Fibroblast of villous mesenchyme (primary cell): ENCODE data around the gene ADARB2. TPM values are rescaled to one million over a fixed set of nuclear protein-coding genes. Genes with fewer than 3 reads are reported as not detected.

Experiments
- DNase-seq: peaks from one replicate; pipeline ENCODE4 v3.0.0-alpha.2; 2010; ENCODE audit warnings: low read depth
- H3K4me3 ChIP-seq: 2 replicates; pipeline ENCODE4 v1.5.1; 2011; ENCODE audit warnings: low read depth, mild to moderate bottlenecking, low read length
- CTCF ChIP-seq: IDR thresholded peaks from 2 replicates; pipeline ENCODE4 v1.5.1; 2012; ENCODE audit warnings: low read depth, mild to moderate bottlenecking, low read length; ENCODE audit not compliant: insufficient read depth
- total RNA-seq: library from RNA; depleted of rRNA; stranded (reverse); fragments of >200 nt; gene quantifications from 2 replicates; pipeline ENCODE4 v1.2.3, GENCODE V29; 2012

The ADARB2 gene
- total RNA-seq, 1 donor, result not detected

- DNase-seq, result no peak
- no peak for TF ChIP-seq CTCF
- H3K4me3 ChIP-seq, result no peak overlapping the region
Measured at GRCh38 chr10:1406967-1407945, 330.1 kb downstream of the ADARB2 start.

DNA sequence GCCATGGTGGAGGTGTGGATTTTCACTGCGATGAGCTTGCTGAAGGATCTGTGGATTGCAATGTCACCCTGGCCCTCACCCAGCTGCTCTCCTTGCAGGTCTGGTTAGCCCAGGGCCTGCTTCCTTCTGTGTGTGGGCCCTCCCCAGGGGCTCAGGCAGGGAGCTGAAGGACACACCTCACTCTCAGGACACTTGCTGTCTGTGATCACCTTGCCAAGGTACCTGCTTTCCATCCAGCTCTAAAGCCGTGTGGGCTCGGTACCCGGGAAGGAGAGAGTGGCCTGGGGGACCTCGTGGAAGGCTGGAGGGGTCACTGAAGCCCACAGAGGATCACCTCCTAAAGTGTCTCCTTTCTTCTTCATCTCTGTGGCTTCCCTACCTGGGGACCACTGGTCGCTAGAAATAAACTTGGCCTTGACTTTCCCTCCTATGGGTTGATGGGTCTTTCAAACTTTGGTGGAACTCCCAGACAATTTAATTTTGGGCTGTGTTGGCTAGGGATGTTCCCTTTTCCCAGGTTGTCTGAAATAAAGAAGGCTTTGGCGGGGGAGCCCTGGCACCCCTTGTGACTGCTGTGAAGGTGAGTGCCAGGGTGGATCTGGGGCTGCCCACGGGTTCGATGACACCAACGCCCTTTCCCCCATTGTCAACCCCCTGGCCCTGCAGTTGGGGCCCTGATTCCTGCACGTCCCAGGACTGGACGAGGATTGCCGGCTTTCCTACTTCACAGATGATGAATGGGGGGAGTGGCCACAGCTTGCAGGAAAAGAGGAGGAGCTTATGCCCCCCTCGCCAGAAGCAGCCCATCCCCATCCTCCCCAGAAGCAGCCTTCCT lies 331.0 kb downstream of the ADARB2 start:
- no peak for DNase-seq
- TF ChIP-seq CTCF, result no peak
- H3K4me3 ChIP-seq, result no peak overlapping the region

GRCh38 chr10:1404323-1405260 lies 332.7 kb downstream of the ADARB2 start:
- no peak for TF ChIP-seq CTCF

DNA sequence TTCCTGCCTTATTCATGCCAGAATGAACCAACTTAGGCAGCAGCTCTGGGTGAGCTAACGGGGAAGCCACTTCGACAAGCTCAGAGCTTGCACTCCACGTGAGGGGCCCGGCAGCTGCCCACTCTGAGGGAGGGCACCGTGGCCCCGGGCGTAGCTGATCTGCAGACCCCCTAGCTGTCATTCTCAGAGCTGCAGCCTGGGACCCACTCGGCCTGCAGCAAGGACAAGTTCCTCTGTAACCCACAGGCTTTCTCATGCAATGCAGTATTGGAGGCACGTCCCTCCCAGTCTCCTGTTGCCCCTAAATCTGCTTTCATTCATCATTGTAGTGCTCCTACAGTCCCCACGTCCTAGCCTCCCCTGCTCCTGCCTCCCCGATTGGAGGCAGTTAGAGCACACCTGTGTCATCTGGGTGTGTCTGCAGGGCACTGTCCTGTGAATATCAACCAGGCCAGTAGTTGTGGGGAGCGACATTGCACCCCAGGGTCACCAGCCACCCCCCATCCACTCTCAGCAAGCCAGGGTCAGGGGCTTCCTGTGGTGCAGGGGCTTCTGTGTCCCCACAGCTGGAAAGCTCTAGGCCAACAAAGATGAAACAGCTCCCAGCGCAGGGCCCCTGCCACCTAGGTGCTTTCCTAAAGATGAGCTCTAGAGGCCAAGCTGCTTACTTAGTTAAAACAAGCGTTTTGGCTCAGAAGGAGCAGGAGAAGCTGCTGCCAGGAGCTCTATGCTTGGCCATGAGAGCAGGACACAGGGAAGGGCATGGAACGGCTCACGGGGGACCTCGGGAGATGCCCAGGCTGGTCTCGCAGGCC lies 333.6 kb downstream of the ADARB2 start:
- DNase-seq, result no peak
- no peak overlapping the region for H3K4me3 ChIP-seq
- no peak for TF ChIP-seq CTCF

More at GRCh38 chr10:1404323-1405260, 332.7 kb downstream of the ADARB2 start:
- DNase-seq, result no peak
- H3K4me3 ChIP-seq, result no peak overlapping the region

DNA sequence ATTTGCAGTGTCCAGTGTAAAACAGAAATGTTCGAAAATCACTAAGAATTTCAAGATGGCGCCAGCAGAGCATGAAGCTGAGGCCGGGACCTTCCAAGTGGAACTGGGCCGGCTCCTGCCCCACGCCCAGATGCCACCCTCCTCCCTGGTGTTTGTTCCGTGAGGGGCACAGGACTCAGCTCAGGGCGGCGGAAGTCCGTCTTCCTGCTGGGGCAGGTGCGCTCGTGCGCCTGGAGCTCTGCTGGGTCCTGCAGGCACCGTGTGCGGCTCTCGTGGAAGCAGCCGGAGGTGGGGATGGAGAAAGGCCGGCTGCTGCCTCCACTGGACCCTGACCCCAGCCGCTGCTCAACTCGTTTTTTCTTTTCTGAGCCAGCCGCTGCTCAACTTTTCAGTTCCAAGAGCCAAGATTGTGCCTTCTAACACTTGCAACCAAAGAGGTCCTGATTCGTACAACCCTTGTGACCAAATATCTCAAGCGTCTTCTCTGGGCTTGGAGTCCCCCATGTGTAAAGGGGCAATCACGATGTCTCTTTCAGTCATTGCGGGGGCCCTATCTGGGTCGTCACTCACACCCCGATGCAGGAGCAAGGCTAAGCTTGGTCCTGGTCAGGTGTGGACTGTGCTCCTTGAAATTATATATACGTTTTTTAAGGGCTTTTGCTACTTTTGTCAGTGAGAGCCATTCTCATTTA lies 334.4 kb downstream of the ADARB2 start:
- no peak overlapping the region for H3K4me3 ChIP-seq
- TF ChIP-seq CTCF, result no peak
- DNase-seq, result no peak
